Adipose tissue (tissue), 3 donors: ENCODE results near the gene TAOK2. TPM values are rescaled to one million over a fixed set of nuclear protein-coding genes. Genes with fewer than 3 reads are reported as not detected.
"Not testable (repeated sequence)": the region's sequence is repeated elsewhere in the genome, so short reads cannot be mapped to it uniquely, and the experiment has no call there.

Source experiments
- H3K27ac ChIP-seq: one replicate; pipeline ENCODE4 v1.5.1; 2013; ENCODE audit warnings: low read depth, low read length
- WGBS, 3 donors: extraction: QIAGEN DNeasy Blood & Tissue Kit; methylation state at CpG; one replicate each; pipeline ENCODE4 v1.1.7; 2013; 5-methylcytosine and 5-hydroxymethylcytosine counted together
- polyA plus RNA-seq, 3 donors: library from polyadenylated mRNA; stranded (reverse); fragments of 200-250 nt; gene quantifications; one replicate each; pipeline ENCODE4 v1.2.3, GENCODE V29; 2013
- donor health status: healthy with polysubstance abuse.
- donor health status: Bipolar disorder and iron deficiency.
- donor health status: healthy.

Gene TAOK2
- polyA plus RNA-seq: 10 to 100 TPM; 15.2 to 47.6 (median 32.2) TPM

DNA sequence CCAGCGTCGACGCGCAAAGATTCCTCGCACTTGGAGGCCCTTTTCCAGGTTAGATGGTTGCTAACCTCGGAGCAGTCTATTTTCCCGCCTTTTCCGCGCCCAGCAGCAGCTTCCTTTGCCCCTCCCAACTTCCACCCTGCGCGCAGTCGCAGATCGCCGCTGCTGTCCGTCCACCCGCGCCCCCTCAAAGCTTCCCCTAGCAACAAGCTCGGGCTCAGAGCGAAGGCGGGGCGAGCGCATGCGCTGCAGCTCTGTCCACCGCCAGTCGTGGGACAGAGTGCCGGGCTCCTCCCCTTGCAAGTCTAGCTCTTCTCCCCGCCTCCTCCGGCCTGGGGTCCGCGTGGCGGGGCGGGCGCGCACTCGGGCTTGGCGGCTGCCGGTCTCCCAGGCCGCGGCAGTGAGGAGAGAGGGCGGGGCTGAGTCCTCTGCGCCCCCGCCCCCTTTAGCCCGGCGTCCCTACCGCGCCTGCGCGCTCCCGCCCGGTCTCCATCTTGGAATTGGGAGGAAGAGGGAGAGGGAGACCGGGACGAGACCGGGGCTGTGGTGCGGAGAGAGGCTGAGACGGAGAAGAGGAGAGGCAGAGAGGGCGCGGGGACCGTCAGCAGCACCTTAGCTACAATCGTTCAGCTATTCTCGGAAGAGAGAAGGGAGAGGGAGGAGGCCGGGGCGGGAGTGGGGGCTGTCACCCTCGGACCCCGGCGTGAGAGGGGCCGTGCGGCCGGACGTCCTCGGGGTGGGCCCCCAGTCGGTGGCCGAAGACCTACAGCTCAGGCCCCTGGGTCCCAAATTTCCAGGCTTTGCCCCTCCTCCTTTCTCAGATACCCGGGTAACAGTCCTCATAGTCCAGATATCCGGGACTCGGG, at the start of gene TAOK2:
TSS of gene TAOK2 (plus strand) at position 485 of the 863 bp plus-strand sequence. CDS start 3,905 bp downstream, outside the sequence.
- 1 to 2% (median 2%) methylated on average over 63 to 75 of the region's 75 CpGs for WGBS, 3 donors
- no peak within 1 kb of the TSS for H3K27ac ChIP-seq

DNA sequence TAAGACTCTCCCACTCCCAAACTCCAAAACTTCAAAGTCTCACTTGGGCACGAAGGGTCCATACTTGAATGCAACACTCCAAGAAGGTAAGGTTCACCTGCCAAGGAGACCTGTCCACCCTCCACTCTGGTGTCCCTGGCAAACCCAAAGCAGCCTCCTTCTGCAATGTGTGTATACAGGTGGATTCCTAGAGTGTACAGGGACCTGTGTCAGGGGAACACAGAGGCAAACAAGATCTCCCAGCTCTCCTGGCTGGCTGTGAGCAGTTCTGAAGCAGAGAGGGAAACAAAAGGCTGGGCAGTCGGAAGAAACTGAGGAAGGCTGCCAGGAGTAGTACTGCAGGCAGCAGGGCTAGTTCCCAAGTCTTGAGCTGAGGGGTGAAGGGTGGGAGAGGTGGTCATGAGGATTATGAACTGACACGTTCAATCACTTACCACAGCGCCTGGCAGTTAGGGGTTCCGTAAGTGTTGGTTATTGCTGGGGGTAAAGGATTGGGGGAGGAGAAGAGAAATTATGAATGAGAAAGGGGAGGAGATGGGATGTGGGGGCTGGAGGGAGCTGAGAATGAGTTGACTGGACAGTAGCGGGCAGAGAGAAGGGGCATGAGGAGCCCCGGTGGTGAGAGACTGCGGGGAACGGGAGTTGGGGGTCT, 48.4 kb upstream of the TAOK2 start:
- WGBS, 3 donors: 8 to 13% (median 11%) methylated on average over 9 of the region's 9 CpGs
- no peak overlapping the region for H3K27ac ChIP-seq

- WGBS, 3 donors: 0% methylated on average over 68 to 89 of the region's 89 CpGs
- no peak within 1 kb of the TSS for H3K27ac ChIP-seq
Measured at GRCh38 chr16:29925781-29926710, 47.6 kb upstream of the TAOK2 start, which contains the start of gene KCTD13. Gene KCTD13 (minus strand): TSS chr16:29926226. CDS start chr16:29926033, 193 bp downstream.

DNA sequence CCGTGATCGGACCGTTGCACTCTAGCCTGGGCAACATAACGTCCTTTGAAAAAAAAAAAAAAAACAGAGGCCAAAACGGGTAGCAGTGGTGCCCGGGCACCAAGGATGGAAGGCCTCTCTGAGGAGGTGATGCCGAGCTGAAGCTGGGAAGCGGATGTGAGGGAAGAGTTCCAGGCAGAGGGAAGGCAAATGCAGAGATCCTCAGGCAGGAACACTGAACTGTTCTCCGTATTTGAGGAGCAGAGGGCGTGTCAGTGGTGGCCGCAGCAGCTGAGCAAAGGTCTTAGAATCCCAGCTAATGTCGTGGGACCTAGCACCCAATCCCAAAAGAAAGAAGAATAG, 47.0 kb upstream of the TAOK2 start:
- WGBS, 3 donors: 3 to 6% (median 5%) methylated on average over 12 of the region's 12 CpGs
- H3K27ac ChIP-seq: no peak overlapping the region

DNA sequence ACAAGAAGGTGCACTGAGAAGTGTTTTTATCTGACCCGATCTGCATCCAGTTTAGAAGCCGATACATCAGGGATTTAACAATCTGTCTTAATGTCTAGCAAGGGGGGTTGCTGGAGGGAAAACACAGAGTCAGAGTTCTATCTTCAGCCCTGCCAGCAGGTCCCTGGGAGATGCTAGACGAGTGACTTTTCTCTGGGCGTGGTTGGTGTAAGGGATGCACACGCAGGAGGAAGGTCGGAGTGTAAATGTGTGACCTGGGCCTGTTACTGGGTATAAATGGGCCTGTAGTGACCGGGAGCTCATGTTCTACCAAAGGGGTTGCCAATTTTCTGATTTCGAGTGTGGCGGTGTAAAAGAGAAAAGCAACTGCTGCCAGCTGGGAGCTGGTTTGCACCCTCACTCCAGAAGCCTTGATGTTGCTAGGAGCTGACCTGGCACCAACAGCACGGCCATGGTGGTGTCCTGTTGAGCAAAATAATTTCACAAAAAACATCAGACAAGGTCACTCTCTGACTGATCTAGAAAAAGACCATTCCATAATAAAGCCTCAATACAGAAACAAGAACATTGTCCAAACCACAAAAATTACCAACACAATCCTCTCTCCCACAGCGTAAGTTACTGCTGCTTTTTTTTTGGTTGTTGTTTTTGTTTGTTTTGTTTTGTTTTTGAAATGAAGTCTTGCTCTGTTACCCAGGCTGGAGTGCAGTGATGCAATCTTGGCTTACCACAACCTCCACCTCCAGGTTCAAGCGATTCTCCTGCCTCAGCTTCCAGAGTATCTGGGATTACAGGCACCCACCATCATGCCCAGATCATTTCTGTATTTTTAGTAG, 46.4 kb upstream of the TAOK2 start:
- no peak overlapping the region for H3K27ac ChIP-seq
- 50 to 64% (median 60%) methylated on average over 12 of the region's 12 CpGs for WGBS, 3 donors

DNA sequence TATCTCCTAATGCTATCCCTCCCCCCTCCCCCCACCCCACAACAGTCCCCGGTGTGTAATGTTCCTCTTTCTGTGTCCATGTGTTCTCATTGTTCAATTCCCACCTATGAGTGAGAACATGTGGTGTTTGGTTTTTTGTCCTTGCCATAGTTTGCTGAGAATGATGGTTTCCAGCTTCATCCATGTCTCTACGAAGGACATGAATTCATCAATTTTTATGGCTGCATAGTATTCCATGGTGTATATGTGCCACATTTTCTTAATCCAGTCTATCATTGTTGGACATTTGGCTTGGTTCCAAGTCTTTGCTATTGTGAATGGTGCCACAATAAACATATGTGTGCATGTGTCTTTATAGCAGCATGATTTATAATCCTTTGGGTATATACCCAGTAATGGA, 41.9 kb upstream of the TAOK2 start:
- not testable (repeated sequence) for H3K27ac ChIP-seq
- whole genome bisulfite sequencing, 3 donors: 78 to 96% (median 79%) methylated on average over 2 of the region's 2 CpGs

- no peak overlapping the region for H3K27ac ChIP-seq
- 51 to 61% (median 55%) methylated on average over 4 of the region's 4 CpGs for WGBS, 3 donors
Measured at GRCh38 chr16:29940656-29941055, 33.0 kb upstream of the TAOK2 start.

- WGBS, 3 donors: 52 to 63% (median 54%) methylated on average over 11 of the region's 11 CpGs
- no peak overlapping the region for H3K27ac ChIP-seq
Measured at GRCh38 chr16:29943846-29944799, 29.5 kb upstream of the TAOK2 start.

- WGBS, 3 donors: 73 to 87% (median 83%) methylated on average over 2 of the region's 2 CpGs
Measured at GRCh38 chr16:29947897-29948296, 25.8 kb upstream of the TAOK2 start.

GRCh38 chr16:29950806-29951461, 22.7 kb upstream of the TAOK2 start:
- no peak overlapping the region for H3K27ac ChIP-seq
- WGBS, 3 donors: 90 to 95% (median 94%) methylated on average over 4 of the region's 4 CpGs

More at GRCh38 chr16:29947897-29948296, 25.8 kb upstream of the TAOK2 start:
- no peak overlapping the region for H3K27ac ChIP-seq

- WGBS, 3 donors: 86 to 91% (median 90%) methylated on average over 8 of the region's 8 CpGs
Measured at GRCh38 chr16:29951625-29952365, 21.9 kb upstream of the TAOK2 start.

GRCh38 chr16:29958756-29959155, 14.9 kb upstream of the TAOK2 start:
- H3K27ac ChIP-seq: no peak overlapping the region
- WGBS, 3 donors: 92 to 94% (median 93%) methylated on average over 5 of the region's 5 CpGs

More at GRCh38 chr16:29951625-29952365, 21.9 kb upstream of the TAOK2 start:
- no peak overlapping the region for H3K27ac ChIP-seq

GRCh38 chr16:29959293-29959692, 14.4 kb upstream of the TAOK2 start:
- H3K27ac ChIP-seq: no peak overlapping the region
- WGBS, 3 donors: 81 to 86% (median 84%) methylated on average over 9 of the region's 9 CpGs

GRCh38 chr16:29959821-29960220, 13.8 kb upstream of the TAOK2 start:
- not testable (repeated sequence) for H3K27ac ChIP-seq
- WGBS, 3 donors: 87 to 93% (median 91%) methylated on average over 4 of the region's 4 CpGs

- no peak overlapping the region for H3K27ac ChIP-seq
- 58 to 67% (median 62%) methylated on average over 10 of the region's 10 CpGs for whole genome bisulfite sequencing, 3 donors
Measured at GRCh38 chr16:29961127-29961478, 12.6 kb upstream of the TAOK2 start.
